Osteocyte (in vitro differentiated cells): ENCODE data around the gene SCFD2. TPM values are rescaled to one million over a fixed set of nuclear protein-coding genes. Genes with fewer than 3 reads are reported as not detected.

Experiments used
- DNase-seq: peaks from one replicate; pipeline ENCODE4 v3.0.0; 2021; ENCODE audit warnings: mixed read lengths; ENCODE audit not compliant: unreplicated experiment; ENCODE audit errors: extremely low spot score
- H3K27ac Mint-ChIP-seq: one replicate; pipeline ENCODE4 v1.8.0; 2021; ENCODE audit warnings: mild to moderate bottlenecking, mixed read lengths; ENCODE audit not compliant: unreplicated experiment
- H3K27me3 Mint-ChIP-seq: one replicate; pipeline ENCODE4 v1.8.0; 2021; ENCODE audit warnings: mixed read lengths; ENCODE audit not compliant: unreplicated experiment
- H3K36me3 Mint-ChIP-seq: one replicate; pipeline ENCODE4 v1.8.0; 2021; ENCODE audit warnings: mixed read lengths; ENCODE audit not compliant: unreplicated experiment
- H3K4me1 Mint-ChIP-seq: one replicate; pipeline ENCODE4 v1.8.0; 2021; ENCODE audit warnings: mixed read lengths; ENCODE audit not compliant: unreplicated experiment
- H3K4me3 Mint-ChIP-seq: one replicate; pipeline ENCODE4 v1.8.0; 2021; ENCODE audit warnings: mild to moderate bottlenecking, moderate library complexity, mixed read lengths; ENCODE audit not compliant: unreplicated experiment
- H3K9me3 Mint-ChIP-seq: one replicate; pipeline ENCODE4 v1.8.0; 2021; ENCODE audit warnings: mixed read lengths; ENCODE audit not compliant: unreplicated experiment
- total RNA-seq: library from RNA; stranded (reverse); gene quantifications from 2 replicates; pipeline ENCODE4 v1.2.1, GENCODE V29; 2021
- TF ChIP-seq, protein P1 (sequence below): fragments of 200-600 bp; sonication (generic); IDR thresholded peaks from 2 replicates; pipeline ENCODE4 v1.5.0; 2021; ENCODE audit warnings: antibody characterized with exemption, mild to moderate bottlenecking, moderate library complexity

The SCFD2 gene
- total RNA-seq, 1 donor from 2014 or later = 14.0 TPM

DNA sequence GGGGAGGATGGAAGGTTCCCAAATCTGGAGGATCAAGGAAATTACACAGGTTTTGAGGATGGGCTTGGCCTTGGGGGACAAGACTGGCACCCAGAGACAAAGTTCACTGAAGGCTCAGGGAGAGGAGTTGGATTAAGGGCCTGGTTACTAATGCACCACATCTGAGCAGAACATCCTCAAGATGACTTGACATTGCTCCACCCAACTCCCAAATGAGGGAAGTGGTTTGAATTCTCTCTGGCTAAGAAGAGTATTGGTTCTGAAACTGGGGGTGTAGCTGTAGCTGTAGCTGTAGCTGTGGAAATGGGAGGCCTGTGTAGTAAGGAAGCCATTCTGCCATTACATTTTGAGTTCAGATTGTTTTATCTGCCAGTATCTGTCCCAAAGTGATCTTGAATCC, 374.4 kb downstream of the SCFD2 start:
- Mint-ChIP-seq H3K4me1 (peaks cover 7% of the 10 kb centered on the region), H3K4me3 (no peak overlapping the region), H3K36me3 (no peaks in the 10 kb centered on the region), H3K27me3 (no peaks in the 10 kb centered on the region), H3K27ac (no peak overlapping the region), H3K9me3 (no peaks in the 10 kb centered on the region)
- TF ChIP-seq, protein P1, sequence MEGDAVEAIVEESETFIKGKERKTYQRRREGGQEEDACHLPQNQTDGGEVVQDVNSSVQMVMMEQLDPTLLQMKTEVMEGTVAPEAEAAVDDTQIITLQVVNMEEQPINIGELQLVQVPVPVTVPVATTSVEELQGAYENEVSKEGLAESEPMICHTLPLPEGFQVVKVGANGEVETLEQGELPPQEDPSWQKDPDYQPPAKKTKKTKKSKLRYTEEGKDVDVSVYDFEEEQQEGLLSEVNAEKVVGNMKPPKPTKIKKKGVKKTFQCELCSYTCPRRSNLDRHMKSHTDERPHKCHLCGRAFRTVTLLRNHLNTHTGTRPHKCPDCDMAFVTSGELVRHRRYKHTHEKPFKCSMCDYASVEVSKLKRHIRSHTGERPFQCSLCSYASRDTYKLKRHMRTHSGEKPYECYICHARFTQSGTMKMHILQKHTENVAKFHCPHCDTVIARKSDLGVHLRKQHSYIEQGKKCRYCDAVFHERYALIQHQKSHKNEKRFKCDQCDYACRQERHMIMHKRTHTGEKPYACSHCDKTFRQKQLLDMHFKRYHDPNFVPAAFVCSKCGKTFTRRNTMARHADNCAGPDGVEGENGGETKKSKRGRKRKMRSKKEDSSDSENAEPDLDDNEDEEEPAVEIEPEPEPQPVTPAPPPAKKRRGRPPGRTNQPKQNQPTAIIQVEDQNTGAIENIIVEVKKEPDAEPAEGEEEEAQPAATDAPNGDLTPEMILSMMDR = no peak
- no peak for DNase-seq

DNA sequence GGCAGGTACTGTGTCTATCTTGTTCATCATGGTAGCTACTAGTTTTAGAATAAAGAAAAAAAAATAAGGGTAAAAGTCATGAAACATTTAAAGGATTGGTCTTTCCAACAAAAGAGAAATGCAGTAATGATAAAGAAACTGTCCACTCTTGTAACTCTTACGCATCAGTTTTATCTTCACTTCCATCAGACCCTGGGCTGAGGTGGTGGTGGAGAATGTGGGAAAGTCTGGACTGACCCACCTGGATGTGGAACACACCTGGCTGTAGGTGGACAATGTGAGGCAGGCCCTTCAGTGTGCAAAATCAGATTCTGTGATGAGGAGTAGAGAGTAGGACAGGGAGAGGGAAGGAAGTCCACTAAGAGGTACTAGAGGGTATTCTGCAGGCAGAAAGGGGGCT, 375.2 kb downstream of the SCFD2 start:
- H3K4me3 Mint-ChIP-seq = no peak overlapping the region
- no peak for DNase-seq
- TF ChIP-seq, protein P1 = no peak
- no peaks in the 10 kb centered on the region for H3K36me3 Mint-ChIP-seq
- no peaks in the 10 kb centered on the region for H3K4me1 Mint-ChIP-seq
- H3K27me3 Mint-ChIP-seq = no peaks in the 10 kb centered on the region
- no peak overlapping the region for H3K27ac Mint-ChIP-seq
- no peaks in the 10 kb centered on the region for H3K9me3 Mint-ChIP-seq

DNA sequence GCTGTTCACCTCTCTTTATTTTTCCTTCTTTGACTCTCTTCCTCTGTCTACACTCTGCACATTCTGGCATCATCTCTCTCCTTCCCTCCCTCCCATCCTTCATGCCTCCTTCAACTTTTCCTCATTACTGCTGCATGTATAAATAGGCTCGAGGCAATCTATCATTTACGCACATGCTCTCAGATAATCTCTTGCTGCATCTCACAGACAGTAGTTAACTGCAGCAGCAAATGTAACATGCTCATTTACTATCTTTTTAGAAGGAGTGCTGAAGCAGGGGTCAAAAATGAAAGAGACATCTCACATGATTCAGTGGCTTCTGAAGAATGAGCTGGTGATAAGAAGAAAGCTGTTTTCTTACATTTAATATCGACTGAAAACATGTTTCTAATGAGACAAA, 376.0 kb downstream of the SCFD2 start:
- Mint-ChIP-seq H3K4me1 (no peaks in the 10 kb centered on the region), H3K27me3 (no peaks in the 10 kb centered on the region), H3K27ac (no peak overlapping the region), H3K36me3 (no peaks in the 10 kb centered on the region), H3K4me3 (no peak overlapping the region), H3K9me3 (no peaks in the 10 kb centered on the region)
- DNase-seq = no peak
- TF ChIP-seq, protein P1 = no peak

DNA sequence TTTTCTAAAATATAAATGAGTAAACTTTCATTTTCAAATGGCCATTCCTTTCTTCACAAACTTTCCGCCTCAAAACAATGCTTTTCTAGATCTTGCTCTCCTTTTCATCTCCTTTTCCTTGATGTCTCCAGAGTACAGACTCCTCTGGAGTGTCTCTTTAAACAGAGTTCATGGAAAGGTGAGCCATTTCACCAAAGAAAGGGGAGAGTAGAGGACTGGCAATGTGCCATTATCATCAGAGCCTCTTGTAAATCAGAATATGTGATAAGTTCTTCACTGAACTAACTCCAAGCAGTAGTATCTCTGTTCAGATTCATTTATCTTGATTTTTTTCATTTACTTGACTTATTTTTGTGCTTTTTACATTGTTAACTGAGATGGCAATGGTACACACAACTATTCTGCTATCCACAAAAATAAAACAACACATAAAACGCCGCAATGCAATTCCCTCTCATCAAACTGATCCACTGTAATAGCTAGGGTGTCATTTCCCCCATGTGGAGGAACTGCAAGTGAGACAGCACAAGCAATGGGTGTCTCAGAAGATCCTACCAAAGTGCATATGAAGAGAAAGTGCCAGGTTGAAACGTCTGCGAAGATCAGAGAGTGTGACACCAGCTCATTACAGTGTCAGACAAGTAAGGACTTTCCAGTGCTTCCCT, 378.3 kb downstream of the SCFD2 start:
- H3K9me3 Mint-ChIP-seq = no peaks in the 10 kb centered on the region
- H3K4me1 Mint-ChIP-seq = peaks cover 6% of the 10 kb centered on the region
- TF ChIP-seq, protein P1 = no peak
- no peak overlapping the region for H3K27ac Mint-ChIP-seq
- no peak overlapping the region for H3K4me3 Mint-ChIP-seq
- DNase-seq = no peak
- no peaks in the 10 kb centered on the region for H3K36me3 Mint-ChIP-seq
- H3K27me3 Mint-ChIP-seq = no peaks in the 10 kb centered on the region

DNA sequence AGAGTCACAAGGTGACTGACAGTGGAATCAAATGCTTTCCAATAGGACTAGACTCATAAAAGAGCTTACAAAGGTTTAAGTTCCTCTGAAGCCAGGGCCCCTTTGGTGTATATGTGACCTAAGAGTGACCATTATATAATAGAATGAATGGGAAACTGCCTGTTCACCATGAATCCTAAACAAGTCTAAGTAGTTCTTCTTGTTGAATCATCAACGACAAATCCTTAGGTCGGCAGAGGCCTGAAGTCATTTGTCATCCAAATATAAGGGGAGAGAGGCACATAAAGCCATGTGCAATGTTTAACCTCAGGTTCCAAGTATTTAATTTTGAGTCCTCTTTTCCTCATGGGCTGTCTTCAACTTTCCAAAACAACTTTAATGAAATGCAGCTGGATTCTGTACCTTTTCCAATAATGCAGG, 381.4 kb downstream of the SCFD2 start:
- Mint-ChIP-seq H3K4me1 (peaks cover 6% of the 10 kb centered on the region), H3K4me3 (no peak overlapping the region), H3K9me3 (no peaks in the 10 kb centered on the region), H3K27ac (no peak overlapping the region), H3K27me3 (no peaks in the 10 kb centered on the region), H3K36me3 (no peaks in the 10 kb centered on the region)
- no peak for DNase-seq
- TF ChIP-seq, protein P1 = no peak
